HEK293 (cell line): ENCODE results near the gene SCN4A.
"Not testable (repeated sequence)": the region's sequence is repeated elsewhere in the genome, so short reads cannot be mapped to it uniquely, and the experiment has no call there.

Experiments used
- CTCF ChIA-PET: fragments of 350-600 bp; formaldehyde crosslinking; extraction: SDS; loops from one replicate; lab custom pipeline; 2021; ENCODE audit warnings: antibody characterized with exemption; lab: Yijun Ruan, JAX
- POLR2A ChIA-PET: fragments of 300-600 bp; formaldehyde crosslinking; extraction: SDS; loops from one replicate; lab custom pipeline; 2020; ENCODE audit warnings: antibody characterized with exemption, inconsistent platforms; lab: Yijun Ruan, JAX
- H3K27ac ChIP-seq: fragments of 200-500 bp; sonication (Bioruptor generic); 2 replicates; pipeline ENCODE4 v1.5.1; 2014; ENCODE audit warnings: low read depth, low read length, control low read depth, inconsistent platforms; ENCODE audit errors: extremely low read depth
- H3K36me3 ChIP-seq, 2 experiments: fragments of 200-500 bp in 1 of 2; sonication (Bioruptor generic) in 1 of 2; 1 replicate in 1 of 2; 2 replicates in 1 of 2; pipeline ENCODE4 v1.5.1; 2014 to 2017; ENCODE audit warnings: inconsistent platforms in 2 of 2, low read length in 2 of 2; ENCODE audit not compliant: control insufficient read depth in 2 of 2, insufficient read depth in 1 of 2
- H3K4me1 ChIP-seq: fragments of 200-500 bp; sonication (Bioruptor generic); 2 replicates; pipeline ENCODE4 v1.5.1; 2014; ENCODE audit warnings: mild to moderate bottlenecking, low read length, inconsistent platforms; ENCODE audit not compliant: control insufficient read depth, insufficient read depth
- H3K4me3 ChIP-seq: 2 replicates; pipeline ENCODE4 v1.5.1; 2011; ENCODE audit warnings: low read depth, mild to moderate bottlenecking, control low read depth, low read length, moderate library complexity
- H3K9me3 ChIP-seq: fragments of 200-500 bp; sonication (Bioruptor generic); 2 replicates; pipeline ENCODE4 v1.5.1; 2014; ENCODE audit warnings: low read depth, low read length, inconsistent platforms; ENCODE audit not compliant: control insufficient read depth, insufficient read depth
- KLF17 ChIP-seq: fragments of 450-650 bp; formaldehyde crosslinking; IDR thresholded peaks from 2 replicates; pipeline ENCODE4 v1.5.1; 2016; ENCODE audit warnings: missing biosample characterization, missing genetic modification characterization
- PATZ1 ChIP-seq: fragments of 450-650 bp; formaldehyde crosslinking; IDR thresholded peaks from 2 replicates; pipeline ENCODE4 v1.5.1; 2016; ENCODE audit warnings: missing biosample characterization, missing genetic modification characterization
- ZNF18 ChIP-seq: fragments of 450-650 bp; formaldehyde crosslinking; IDR thresholded peaks from 2 replicates; pipeline ENCODE4 v1.5.1; 2016; ENCODE audit warnings: missing biosample characterization, missing genetic modification characterization
- ZNF239 ChIP-seq: fragments of 450-650 bp; formaldehyde crosslinking; IDR thresholded peaks from 2 replicates; pipeline ENCODE4 v1.5.1; 2016; ENCODE audit warnings: missing biosample characterization, missing genetic modification characterization
- ZNF558 ChIP-seq: fragments of 450-650 bp; formaldehyde crosslinking; IDR thresholded peaks from 2 replicates; pipeline ENCODE4 v1.5.1; 2016; ENCODE audit warnings: missing biosample characterization, missing genetic modification characterization
- ZNF580 ChIP-seq: fragments of 450-650 bp; formaldehyde crosslinking; IDR thresholded peaks from 2 replicates; pipeline ENCODE4 v1.5.1; 2016; ENCODE audit warnings: missing biosample characterization, missing genetic modification characterization
- ZSCAN4 ChIP-seq: fragments of 450-650 bp; formaldehyde crosslinking; IDR thresholded peaks from 2 replicates; pipeline ENCODE4 v1.5.1; 2017; ENCODE audit warnings: missing biosample characterization, missing genetic modification characterization

Gene SCN4A

GRCh38 chr17:63917646-63918045 is 55.1 kb downstream of the SCN4A start:
- CTCF ChIA-PET = interaction anchor here (0.6 to 4.5 kb wide), 9 partner anchors 11 to 365 kb away, joined by 3 to 58 read pairs (median 19); no protein-coding TSS in a partner anchor
- Histone ChIP-seq H3K4me3 (no peak overlapping the region), H3K27ac (no peak overlapping the region), H3K36me3 (no peaks in the 10 kb centered on the region), H3K4me1 (no peaks in the 10 kb centered on the region), H3K9me3 (no peaks in the 10 kb centered on the region)
- POLR2A ChIA-PET = no interaction called here
- TF ChIP-seq ZSCAN4 (tag by site-specific recombination) (no peak), KLF17 (tag by site-specific recombination) (no peak), ZNF580 (no peak)

GRCh38 chr17:63917206-63917605 is 55.5 kb downstream of the SCN4A start:
- H3K4me3 ChIP-seq, H3K36me3 ChIP-seq, H3K27ac ChIP-seq, POLR2A ChIA-PET, H3K4me1 ChIP-seq, H3K9me3 ChIP-seq: not testable (repeated sequence)
- CTCF ChIA-PET = interaction anchor here (1.0 to 4.5 kb wide), 6 partner anchors 15 to 365 kb away, joined by 3 to 43 read pairs (median 18); no protein-coding TSS in a partner anchor

- POLR2A ChIA-PET = no interaction called here
- CTCF ChIA-PET = interaction anchor here (0.9 to 3.4 kb wide), 6 partner anchors 14 to 217 kb away, joined by 3 to 19 read pairs (median 4); no protein-coding TSS in a partner anchor
- H3K9me3 ChIP-seq = no peaks in the 10 kb centered on the region
Observed at GRCh38 chr17:63916566-63917185, 56.0 kb downstream of the SCN4A start.

GRCh38 chr17:63915753-63916152 is 57.0 kb downstream of the SCN4A start:
- H3K27ac ChIP-seq, H3K36me3 ChIP-seq, H3K9me3 ChIP-seq, H3K4me1 ChIP-seq, POLR2A ChIA-PET, H3K4me3 ChIP-seq: not testable (repeated sequence)
- CTCF ChIA-PET = interaction anchor here (0.6 to 1.5 kb wide), 4 partner anchors 35 to 218 kb away, joined by 3 to 4 read pairs (median 4); no protein-coding TSS in a partner anchor

More at GRCh38 chr17:63916566-63917185, 56.0 kb downstream of the SCN4A start:
- Histone ChIP-seq H3K27ac (no peak overlapping the region), H3K4me3 (no peak overlapping the region), H3K4me1 (no peaks in the 10 kb centered on the region), H3K36me3 (no peaks in the 10 kb centered on the region)
- TF ChIP-seq ZNF18 (tag by site-specific recombination) = no peak
- no peak for TF ChIP-seq ZNF239 (tag by site-specific recombination)
- TF ChIP-seq PATZ1 (tag by site-specific recombination) = no peak
- no peak for TF ChIP-seq ZNF558 (tag by site-specific recombination)
